ENCODE data around the gene OR6B2.
"Not testable (repeated sequence)": the region's sequence is repeated elsewhere in the genome, so short reads cannot be mapped to it uniquely, and the experiment has no call there.

Gene OR6B2

GRCh38 chr2:240030379-240031094 lies at the start of gene OR6B2:
TSS of gene OR6B2 (minus strand) at chr2:240030429. CDS start at chr2:240030429, 0 bp downstream.
- no peak for DNase-seq

- DNase-seq: no peak
These were observed 48.4 kb upstream of the OR6B2 start for GRCh38 chr2:240078631-240079030.

- DNase-seq: no peak
These were observed 47.2 kb upstream of the OR6B2 start for GRCh38 chr2:240077442-240077841.

- no peak for DNase-seq
These were observed 44.3 kb upstream of the OR6B2 start for GRCh38 chr2:240074545-240074944.

- DNase-seq: no peak
These were observed 40.7 kb upstream of the OR6B2 start for GRCh38 chr2:240070907-240071306.

GRCh38 chr2:240069829-240070228 lies 39.6 kb upstream of the OR6B2 start:
- no peak for DNase-seq

GRCh38 chr2:240068193-240068592 lies 38.0 kb upstream of the OR6B2 start:
- DNase-seq: no peak

GRCh38 chr2:240066489-240066888 lies 36.3 kb upstream of the OR6B2 start:
- DNase-seq: no peak

- DNase-seq: no peak
These were observed 34.7 kb upstream of the OR6B2 start for GRCh38 chr2:240064898-240065297.

GRCh38 chr2:240060977-240061591 lies 30.9 kb upstream of the OR6B2 start:
- DNase-seq: peak; percentile 61

- no peak for DNase-seq
These were observed 26.4 kb upstream of the OR6B2 start for GRCh38 chr2:240056678-240057077.

- no peak for DNase-seq
These were observed 25.1 kb upstream of the OR6B2 start for GRCh38 chr2:240055177-240055917.

GRCh38 chr2:240053173-240054155 lies 23.2 kb upstream of the OR6B2 start, which contains the start of gene OR6B3:
TSS of gene OR6B3 (minus strand) at chr2:240053521.
- DNase-seq: no peak

- no peak for DNase-seq
These were observed 22.3 kb upstream of the OR6B2 start for GRCh38 chr2:240052524-240052923.

- no peak for DNase-seq
These were observed 21.5 kb upstream of the OR6B2 start for GRCh38 chr2:240051697-240052096.

GRCh38 chr2:240050278-240050677 lies 20.0 kb upstream of the OR6B2 start:
- no peak for DNase-seq

GRCh38 chr2:240048237-240048636 lies 18.0 kb upstream of the OR6B2 start:
- no peak for DNase-seq

GRCh38 chr2:240045098-240045497 lies 14.9 kb upstream of the OR6B2 start:
- DNase-seq: no peak

- DNase-seq: not testable (repeated sequence)
These were observed 13.9 kb upstream of the OR6B2 start for GRCh38 chr2:240044096-240044495.

GRCh38 chr2:240043279-240043989 lies 13.2 kb upstream of the OR6B2 start:
- DNase-seq: no peak

- DNase-seq: no peak
These were observed 12.5 kb upstream of the OR6B2 start for GRCh38 chr2:240042740-240043139.

- no peak for DNase-seq
These were observed 11.1 kb upstream of the OR6B2 start for GRCh38 chr2:240041363-240041762.
